ENCODE results near the gene SPOCK1.

The SPOCK1 gene

GRCh38 chr5:137215261-137215660 is 283.9 kb downstream of the SPOCK1 start:
- no peaks in the 10 kb centered on the region for H3K9me3 Mint-ChIP-seq (ENCODE audit: low read depth)
- H3K4me3 Mint-ChIP-seq: no peak overlapping the region
- no peaks in the 10 kb centered on the region for H3K36me3 Mint-ChIP-seq
- H3K4me1 Mint-ChIP-seq (ENCODE audit: low read depth): no peaks in the 10 kb centered on the region
- H3K27me3 Mint-ChIP-seq: peaks cover 7% of the 10 kb centered on the region
- no peak overlapping the region for H3K27ac Mint-ChIP-seq

GRCh38 chr5:137214446-137215189 is 284.5 kb downstream of the SPOCK1 start:
- H3K36me3 Mint-ChIP-seq: no peaks in the 10 kb centered on the region
- H3K27ac Mint-ChIP-seq: no peak overlapping the region
- no peaks in the 10 kb centered on the region for H3K9me3 Mint-ChIP-seq (ENCODE audit: low read depth)
- no peaks in the 10 kb centered on the region for H3K4me1 Mint-ChIP-seq (ENCODE audit: low read depth)
- H3K4me3 Mint-ChIP-seq: no peak overlapping the region
- peaks cover 5% of the 10 kb centered on the region for H3K27me3 Mint-ChIP-seq

- H3K4me3 Mint-ChIP-seq: no peak overlapping the region
- H3K9me3 Mint-ChIP-seq (ENCODE audit: low read depth): no peaks in the 10 kb centered on the region
- no peaks in the 10 kb centered on the region for H3K4me1 Mint-ChIP-seq (ENCODE audit: low read depth)
- peaks cover 5% of the 10 kb centered on the region for H3K27me3 Mint-ChIP-seq
- no peak overlapping the region for H3K27ac Mint-ChIP-seq
- no peaks in the 10 kb centered on the region for H3K36me3 Mint-ChIP-seq
Observed at GRCh38 chr5:137212471-137212870, 286.7 kb downstream of the SPOCK1 start.

- no peaks in the 10 kb centered on the region for H3K4me1 Mint-ChIP-seq (ENCODE audit: low read depth)
- no peaks in the 10 kb centered on the region for H3K9me3 Mint-ChIP-seq (ENCODE audit: low read depth)
- no peaks in the 10 kb centered on the region for H3K36me3 Mint-ChIP-seq
- peaks cover 13% of the 10 kb centered on the region for H3K27me3 Mint-ChIP-seq
- no peak overlapping the region for H3K27ac Mint-ChIP-seq
- H3K4me3 Mint-ChIP-seq: no peak overlapping the region
Observed at GRCh38 chr5:137209232-137209809, 289.8 kb downstream of the SPOCK1 start.

- H3K9me3 Mint-ChIP-seq (ENCODE audit: low read depth): no peaks in the 10 kb centered on the region
- H3K36me3 Mint-ChIP-seq: no peaks in the 10 kb centered on the region
- H3K4me1 Mint-ChIP-seq (ENCODE audit: low read depth): no peaks in the 10 kb centered on the region
- no peak overlapping the region for H3K4me3 Mint-ChIP-seq
- H3K27me3 Mint-ChIP-seq: peaks cover 12% of the 10 kb centered on the region
- H3K27ac Mint-ChIP-seq: no peak overlapping the region
Observed at GRCh38 chr5:137207023-137207760, 291.9 kb downstream of the SPOCK1 start.

GRCh38 chr5:137206030-137206715 is 293.0 kb downstream of the SPOCK1 start:
- Mint-ChIP-seq H3K27ac (no peak overlapping the region), H3K27me3 (peaks cover 12% of the 10 kb centered on the region), H3K36me3 (no peaks in the 10 kb centered on the region), H3K4me1 (ENCODE audit: low read depth) (no peaks in the 10 kb centered on the region), H3K4me3 (no peak overlapping the region), H3K9me3 (ENCODE audit: low read depth) (no peaks in the 10 kb centered on the region)

- H3K4me1 Mint-ChIP-seq (ENCODE audit: low read depth): no peaks in the 10 kb centered on the region
- H3K36me3 Mint-ChIP-seq: no peaks in the 10 kb centered on the region
- H3K27me3 Mint-ChIP-seq: peaks cover 12% of the 10 kb centered on the region
Observed at GRCh38 chr5:137205231-137206027, 293.7 kb downstream of the SPOCK1 start.

GRCh38 chr5:137203011-137203632 is 296.0 kb downstream of the SPOCK1 start:
- Mint-ChIP-seq H3K4me1 (ENCODE audit: low read depth) (no peaks in the 10 kb centered on the region), H3K4me3 (no peak overlapping the region), H3K9me3 (ENCODE audit: low read depth) (no peaks in the 10 kb centered on the region), H3K27ac (no peak overlapping the region), H3K36me3 (no peaks in the 10 kb centered on the region), H3K27me3 (peaks cover 15% of the 10 kb centered on the region)

More at GRCh38 chr5:137205231-137206027, 293.7 kb downstream of the SPOCK1 start:
- Mint-ChIP-seq H3K4me3 (no peak overlapping the region), H3K9me3 (ENCODE audit: low read depth) (no peaks in the 10 kb centered on the region), H3K27ac (no peak overlapping the region)

GRCh38 chr5:137201876-137202275 is 297.2 kb downstream of the SPOCK1 start:
- no peaks in the 10 kb centered on the region for H3K4me1 Mint-ChIP-seq (ENCODE audit: low read depth)
- no peaks in the 10 kb centered on the region for H3K36me3 Mint-ChIP-seq
- H3K27me3 Mint-ChIP-seq: peaks cover 15% of the 10 kb centered on the region

GRCh38 chr5:137200906-137201700 is 298.0 kb downstream of the SPOCK1 start:
- Mint-ChIP-seq H3K9me3 (ENCODE audit: low read depth) (peaks cover 4% of the 10 kb centered on the region), H3K27ac (no peak overlapping the region), H3K27me3 (peaks cover 17% of the 10 kb centered on the region), H3K36me3 (no peaks in the 10 kb centered on the region), H3K4me1 (ENCODE audit: low read depth) (no peaks in the 10 kb centered on the region), H3K4me3 (no peak overlapping the region)

More at GRCh38 chr5:137201876-137202275, 297.2 kb downstream of the SPOCK1 start:
- no peak overlapping the region for H3K27ac Mint-ChIP-seq
- no peaks in the 10 kb centered on the region for H3K9me3 Mint-ChIP-seq (ENCODE audit: low read depth)
- no peak overlapping the region for H3K4me3 Mint-ChIP-seq

GRCh38 chr5:137199966-137200365 is 299.2 kb downstream of the SPOCK1 start:
- Mint-ChIP-seq H3K4me3 (no peak overlapping the region), H3K27ac (no peak overlapping the region), H3K4me1 (ENCODE audit: low read depth) (no peaks in the 10 kb centered on the region), H3K27me3 (peaks cover 12% of the 10 kb centered on the region), H3K36me3 (no peaks in the 10 kb centered on the region), H3K9me3 (ENCODE audit: low read depth) (peaks cover 4% of the 10 kb centered on the region)

GRCh38 chr5:137199201-137199600 is 299.9 kb downstream of the SPOCK1 start:
- no peak overlapping the region for H3K27ac Mint-ChIP-seq
- H3K4me3 Mint-ChIP-seq: no peak overlapping the region
- no peaks in the 10 kb centered on the region for H3K4me1 Mint-ChIP-seq (ENCODE audit: low read depth)
- peaks cover 5% of the 10 kb centered on the region for H3K27me3 Mint-ChIP-seq
- H3K36me3 Mint-ChIP-seq: no peaks in the 10 kb centered on the region
- peaks cover 4% of the 10 kb centered on the region for H3K9me3 Mint-ChIP-seq (ENCODE audit: low read depth)

GRCh38 chr5:137195483-137195882 is 303.6 kb downstream of the SPOCK1 start:
- no peaks in the 10 kb centered on the region for H3K36me3 Mint-ChIP-seq
- no peak overlapping the region for H3K27ac Mint-ChIP-seq
- peaks cover 5% of the 10 kb centered on the region for H3K27me3 Mint-ChIP-seq
- H3K4me1 Mint-ChIP-seq (ENCODE audit: low read depth): no peaks in the 10 kb centered on the region
- no peak overlapping the region for H3K4me3 Mint-ChIP-seq
- H3K9me3 Mint-ChIP-seq (ENCODE audit: low read depth): peaks cover 4% of the 10 kb centered on the region
